ENCODE data around the gene CDNF.

DNA sequence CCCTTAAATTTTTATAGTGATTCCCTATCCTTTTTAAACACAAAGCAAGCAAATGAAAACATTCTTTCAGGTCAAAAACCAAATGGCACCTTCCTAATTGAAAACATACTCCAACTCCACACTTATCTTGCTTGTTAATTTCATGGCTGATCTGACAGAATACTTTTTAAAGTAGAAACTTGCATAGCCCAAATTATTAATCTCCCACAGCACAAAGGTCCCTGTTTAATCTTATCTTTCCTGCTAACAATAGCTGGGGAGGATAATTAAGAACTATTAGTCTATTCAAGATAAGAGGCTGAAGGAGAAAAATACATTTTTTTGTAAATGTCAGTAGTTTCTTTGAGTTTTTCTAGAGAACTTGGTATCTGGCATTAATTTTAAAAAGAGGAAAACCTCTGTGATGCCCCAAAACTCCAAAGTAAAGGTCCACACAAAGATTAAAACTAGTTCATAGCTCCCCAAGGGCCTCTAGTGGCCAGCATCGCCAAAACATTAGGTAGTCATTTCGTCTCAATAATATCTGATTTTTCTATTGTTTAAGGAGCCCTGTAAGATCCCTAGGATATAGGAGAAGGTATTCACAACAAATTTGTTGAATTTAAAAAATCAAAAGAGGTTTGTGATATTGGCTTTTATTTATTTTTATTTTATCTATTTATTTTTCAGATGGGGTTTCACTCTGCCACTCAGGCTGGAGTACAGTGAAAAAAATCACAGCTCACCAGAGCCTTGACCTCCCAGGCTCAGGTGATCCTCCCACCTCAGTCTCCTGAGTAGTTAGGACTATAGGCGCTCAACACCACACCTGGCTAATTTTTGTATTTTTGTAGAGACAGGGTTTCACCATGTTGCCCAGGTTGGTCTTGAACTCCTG lies 14.7 kb downstream of the CDNF start:
- TF ChIP-seq, protein P1, sequence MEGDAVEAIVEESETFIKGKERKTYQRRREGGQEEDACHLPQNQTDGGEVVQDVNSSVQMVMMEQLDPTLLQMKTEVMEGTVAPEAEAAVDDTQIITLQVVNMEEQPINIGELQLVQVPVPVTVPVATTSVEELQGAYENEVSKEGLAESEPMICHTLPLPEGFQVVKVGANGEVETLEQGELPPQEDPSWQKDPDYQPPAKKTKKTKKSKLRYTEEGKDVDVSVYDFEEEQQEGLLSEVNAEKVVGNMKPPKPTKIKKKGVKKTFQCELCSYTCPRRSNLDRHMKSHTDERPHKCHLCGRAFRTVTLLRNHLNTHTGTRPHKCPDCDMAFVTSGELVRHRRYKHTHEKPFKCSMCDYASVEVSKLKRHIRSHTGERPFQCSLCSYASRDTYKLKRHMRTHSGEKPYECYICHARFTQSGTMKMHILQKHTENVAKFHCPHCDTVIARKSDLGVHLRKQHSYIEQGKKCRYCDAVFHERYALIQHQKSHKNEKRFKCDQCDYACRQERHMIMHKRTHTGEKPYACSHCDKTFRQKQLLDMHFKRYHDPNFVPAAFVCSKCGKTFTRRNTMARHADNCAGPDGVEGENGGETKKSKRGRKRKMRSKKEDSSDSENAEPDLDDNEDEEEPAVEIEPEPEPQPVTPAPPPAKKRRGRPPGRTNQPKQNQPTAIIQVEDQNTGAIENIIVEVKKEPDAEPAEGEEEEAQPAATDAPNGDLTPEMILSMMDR (IDR thresholded peaks at IDR 0.05): peak in 2 of 3 experiments; percentile 33 to 62
- no peak for TF ChIP-seq POLR2A (IDR thresholded peaks at IDR 0.05)

Data from vagina (tissue), 2 donors.